Medulla oblongata (tissue), 1 donor: Measurements from ENCODE around the gene CAGE1.
"Not testable (repeated sequence)": the region's sequence is repeated elsewhere in the genome, so short reads cannot be mapped to it uniquely, and the experiment has no call there.

Experiments used
- DNase-seq: peaks from one replicate; pipeline ENCODE4 v3.0.0-alpha.2; 2015; ENCODE audit errors: extremely low spot score

CAGE1 gene

GRCh38 chr6:7339007-7339732 lies 50.4 kb downstream of the CAGE1 start:
- peak; percentile 21 for DNase-seq

DNA sequence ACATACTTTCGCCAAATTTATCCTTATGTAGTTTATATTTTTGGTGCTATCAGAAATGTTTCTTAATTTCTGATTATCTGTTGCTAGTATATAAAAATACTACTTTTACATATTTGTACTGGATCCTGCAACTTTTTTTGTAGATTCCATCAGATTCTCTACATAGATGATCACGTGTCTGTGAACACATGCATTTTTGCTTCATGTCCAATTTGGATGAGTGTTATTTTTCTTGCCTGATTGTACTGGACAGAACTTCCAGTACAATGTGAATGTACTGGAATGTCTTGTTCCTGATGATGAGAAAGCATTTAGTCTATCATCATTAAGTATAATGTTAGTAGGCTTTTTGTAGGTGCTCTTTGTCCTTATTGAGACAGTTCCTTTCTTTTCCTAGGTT lies 51.5 kb downstream of the CAGE1 start:
- DNase-seq, result no peak

GRCh38 chr6:7335519-7335918 lies 54.0 kb downstream of the CAGE1 start:
- DNase-seq, result no peak

DNA sequence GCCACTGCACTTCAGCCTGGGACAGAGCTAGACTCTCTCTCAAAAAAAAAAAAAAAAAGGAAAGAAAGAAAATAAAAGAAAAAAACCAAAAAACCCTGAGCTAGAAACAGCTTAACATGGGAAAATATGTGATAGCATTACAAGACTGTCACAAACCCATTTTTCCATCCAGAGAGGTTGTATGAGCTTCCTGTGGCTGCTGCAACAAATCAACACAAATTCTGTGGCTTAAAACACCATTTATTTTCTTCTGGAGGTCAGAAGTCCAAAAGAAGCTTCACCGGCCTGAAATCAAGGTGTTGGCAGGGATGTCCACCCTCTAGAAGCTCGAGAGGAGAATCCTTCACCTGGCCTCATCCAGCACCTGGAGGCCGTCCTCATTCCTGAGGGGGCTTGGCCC lies 54.9 kb downstream of the CAGE1 start:
- no peak for DNase-seq

DNA sequence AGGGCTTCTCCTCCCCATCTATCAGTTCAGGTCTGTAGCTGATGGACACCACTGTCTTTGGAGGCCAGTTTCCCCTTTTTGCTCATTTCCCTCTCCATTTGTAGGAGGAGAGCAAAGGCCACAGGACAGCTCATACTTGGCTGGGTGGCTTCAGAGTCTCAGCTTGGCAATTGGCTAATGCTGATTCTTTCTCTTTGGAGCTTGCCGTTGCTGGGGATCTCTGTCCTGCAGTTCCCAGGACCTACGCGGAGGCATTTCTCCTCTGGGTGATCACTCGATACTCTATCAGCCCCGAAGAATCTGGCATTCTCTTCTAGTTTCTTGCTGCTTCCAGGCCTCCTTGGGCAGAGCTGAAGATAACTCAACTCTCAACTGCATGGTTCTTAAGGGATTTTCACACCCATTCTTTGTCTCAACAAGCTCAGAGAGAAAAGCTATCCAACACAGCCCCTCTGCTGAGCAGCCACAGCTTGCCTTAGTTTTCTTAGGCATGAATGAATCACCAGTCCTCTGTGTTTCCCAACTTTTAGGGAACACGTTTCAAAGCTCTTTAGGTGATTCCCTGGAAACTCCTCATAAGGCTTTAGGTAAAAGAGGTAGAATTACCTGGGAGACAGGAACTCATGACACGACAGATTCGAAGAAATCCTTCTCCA lies 57.3 kb downstream of the CAGE1 start:
- peak; percentile 31 for DNase-seq

DNA sequence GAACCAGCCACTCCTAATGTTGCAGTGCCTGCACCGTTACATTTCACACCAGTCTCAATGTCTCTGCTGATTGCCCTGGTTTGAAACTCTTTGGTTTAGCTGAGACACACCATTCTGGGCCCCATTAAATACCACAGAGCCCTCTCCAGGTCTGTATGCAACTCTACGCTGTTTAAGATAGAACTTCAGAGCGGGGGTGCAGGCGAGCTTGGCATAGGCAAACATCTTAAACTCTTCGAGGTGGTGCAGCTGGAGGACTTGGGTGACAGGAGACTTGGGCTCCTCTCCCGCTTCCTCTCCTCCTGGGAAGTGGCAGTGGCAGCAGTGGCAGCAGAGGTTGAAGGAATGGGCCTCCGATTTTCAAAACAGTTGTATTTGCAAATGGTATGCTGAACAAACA lies 58.1 kb downstream of the CAGE1 start:
- no peak for DNase-seq

- DNase-seq, result peak; percentile 24
Measured at GRCh38 chr6:7328243-7328642, 61.3 kb downstream of the CAGE1 start.

- DNase-seq, result no peak
Measured at GRCh38 chr6:7325750-7326149, 63.8 kb downstream of the CAGE1 start.

DNA sequence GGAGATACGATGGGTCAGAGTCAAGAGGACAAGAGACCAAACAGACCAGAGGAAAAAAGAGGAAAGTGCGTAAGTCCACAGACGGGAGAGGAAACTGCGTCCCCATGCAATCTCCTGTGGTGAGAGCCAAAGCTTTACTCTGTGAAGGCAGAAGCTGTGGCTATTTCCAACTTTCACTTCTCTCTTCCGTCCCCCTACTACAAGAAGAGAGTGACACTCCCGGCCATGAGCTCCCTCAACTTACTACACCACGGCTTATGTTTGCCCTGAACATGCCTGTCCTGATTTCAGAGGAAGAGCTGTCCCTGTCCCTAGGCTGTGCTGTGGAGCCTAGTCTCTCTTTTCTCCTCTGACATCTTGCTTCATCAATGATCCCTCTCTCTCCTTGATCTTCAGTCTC lies 65.0 kb downstream of the CAGE1 start:
- peak; percentile 86 for DNase-seq

DNA sequence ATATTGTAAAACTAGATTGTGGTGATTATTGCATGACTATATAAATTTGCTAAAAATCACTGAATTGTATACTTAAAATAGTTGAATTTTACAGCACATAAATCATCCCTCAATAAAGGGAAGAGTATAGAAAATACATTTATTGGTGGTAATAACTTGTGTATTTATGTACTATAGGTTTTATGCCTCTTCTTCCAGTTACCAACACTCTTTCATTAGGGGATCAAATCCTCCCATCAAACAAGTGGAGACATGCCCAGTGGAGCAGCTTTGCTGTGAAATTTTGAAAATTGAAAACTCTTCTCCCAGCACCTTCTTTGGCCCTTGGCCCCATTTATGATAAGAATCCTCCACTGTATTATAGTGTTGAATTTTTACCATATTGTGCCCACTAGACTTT lies 66.5 kb downstream of the CAGE1 start:
- no peak for DNase-seq

GRCh38 chr6:7321866-7322265 lies 67.7 kb downstream of the CAGE1 start:
- not testable (repeated sequence) for DNase-seq

GRCh38 chr6:7319406-7319805 lies 70.1 kb downstream of the CAGE1 start:
- not testable (repeated sequence) for DNase-seq

- DNase-seq, result no peak
Measured at GRCh38 chr6:7317538-7317937, 72.0 kb downstream of the CAGE1 start.

DNA sequence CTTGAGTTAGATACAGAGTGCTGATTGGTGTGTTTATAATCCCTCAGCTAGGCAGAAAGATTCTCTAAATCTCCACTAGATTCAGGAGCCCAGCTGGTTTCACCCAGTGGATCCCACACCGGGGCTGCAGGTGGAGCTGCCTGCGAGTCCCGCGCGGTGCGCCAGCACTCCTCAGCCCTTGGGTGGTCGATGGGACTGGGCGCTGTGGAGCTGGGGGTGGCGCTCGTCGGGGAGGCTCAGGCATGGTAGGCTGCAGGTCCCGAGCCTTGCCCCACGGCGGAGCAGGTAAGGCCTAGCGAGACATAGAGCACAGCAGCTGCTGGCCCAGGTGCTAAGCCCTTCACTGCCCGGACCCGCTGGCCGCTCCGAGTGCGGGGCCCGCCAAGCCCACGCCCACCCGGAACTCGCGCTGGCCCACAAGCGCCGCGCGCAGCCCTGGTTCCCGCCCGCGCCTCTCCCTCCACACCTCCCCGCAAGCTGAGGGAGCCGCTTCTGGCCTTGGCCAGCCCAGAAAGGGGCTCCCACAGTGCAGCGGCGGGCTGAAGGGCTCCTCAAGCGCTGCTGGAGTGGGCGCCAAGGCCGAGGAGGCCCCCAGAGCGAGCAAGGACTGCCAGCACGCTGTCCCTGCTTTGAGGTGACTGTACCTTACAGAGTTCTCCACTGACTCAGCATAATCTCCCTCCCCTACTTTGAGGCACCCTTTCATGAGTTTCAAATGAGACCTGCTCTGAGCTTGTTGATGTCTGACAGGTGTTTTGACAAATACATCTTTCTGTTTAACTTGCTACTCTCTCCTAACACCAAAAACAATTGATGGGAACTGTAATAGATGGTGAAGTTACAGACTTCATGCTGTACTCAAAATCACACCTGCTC lies 72.6 kb downstream of the CAGE1 start:
- DNase-seq, result no peak

GRCh38 chr6:7315948-7316365 lies 73.6 kb downstream of the CAGE1 start:
- no peak for DNase-seq

DNA sequence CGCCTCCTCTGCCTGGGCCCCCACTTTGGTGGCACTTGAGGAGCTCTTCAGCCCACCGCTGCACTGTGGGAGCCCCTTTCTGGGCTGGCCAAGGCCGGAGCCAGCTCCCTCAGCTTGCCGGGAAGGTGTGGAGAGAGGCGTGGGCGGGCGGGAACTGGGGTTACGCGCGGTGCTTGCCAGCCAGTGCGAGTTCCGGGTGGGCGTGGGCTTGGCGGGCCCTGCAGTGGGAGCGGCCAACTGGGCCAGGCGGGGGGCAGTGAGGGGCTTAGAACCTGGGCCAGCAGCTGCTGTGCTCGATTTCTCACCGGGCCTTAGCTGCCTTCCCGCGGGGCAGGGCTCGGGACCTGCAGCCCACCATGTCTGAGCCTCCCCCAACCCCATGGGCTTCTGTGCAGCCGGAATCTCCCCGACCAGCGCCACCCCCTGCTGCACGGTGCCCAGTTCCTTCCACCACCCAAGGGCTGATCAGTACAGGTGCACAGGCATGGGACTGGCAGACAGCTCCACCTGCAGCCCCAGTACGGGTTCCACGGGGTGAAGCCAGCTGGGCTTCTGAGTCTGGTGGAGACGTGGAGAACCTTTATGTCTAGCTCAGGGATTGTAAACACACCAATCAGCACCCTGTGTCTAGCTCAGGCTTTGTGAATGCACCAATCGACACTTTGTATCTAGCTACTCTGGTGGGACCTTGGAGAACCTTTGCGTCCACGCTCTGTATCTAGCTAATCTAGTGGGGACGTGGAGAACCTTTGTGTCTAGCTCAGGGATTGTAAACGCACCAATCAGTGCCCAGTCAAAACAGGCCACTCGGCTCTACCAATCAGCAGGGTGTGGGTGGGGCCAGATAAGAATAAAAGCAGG lies 74.2 kb downstream of the CAGE1 start:
- not testable (repeated sequence) for DNase-seq

- no peak for DNase-seq
Measured at GRCh38 chr6:7314414-7314813, 75.1 kb downstream of the CAGE1 start.

DNA sequence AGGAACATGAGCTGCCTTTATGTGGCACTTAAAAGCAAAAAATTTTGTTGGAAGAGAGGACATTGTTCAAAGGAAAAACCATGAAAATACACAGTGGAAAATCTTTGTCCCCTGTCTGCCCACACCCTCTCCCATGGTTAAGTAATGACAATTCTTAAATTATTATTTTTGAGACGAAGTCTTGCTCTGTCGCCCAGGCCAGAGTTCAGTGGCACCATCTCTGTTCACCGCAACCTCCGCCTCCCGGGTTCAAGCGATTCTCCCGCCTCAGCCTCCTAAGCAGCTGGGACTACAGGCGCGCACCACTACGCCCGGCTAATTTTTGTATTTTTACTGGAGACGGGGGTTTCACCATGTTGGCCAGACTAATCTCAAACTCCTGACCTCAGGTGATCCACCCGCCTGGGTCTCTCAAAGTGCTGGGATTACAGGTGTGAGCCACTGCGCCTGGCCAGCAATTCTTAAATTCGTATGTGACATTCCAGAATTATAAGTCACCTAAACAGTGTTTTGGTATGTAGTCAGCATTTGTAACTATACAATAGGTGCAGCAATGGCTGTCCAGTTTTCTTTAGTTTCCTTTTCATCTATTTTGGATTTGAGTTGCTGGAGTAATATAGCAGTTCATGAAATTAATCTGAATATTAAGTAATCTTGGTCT lies 75.9 kb downstream of the CAGE1 start:
- DNase-seq, result no peak

DNA sequence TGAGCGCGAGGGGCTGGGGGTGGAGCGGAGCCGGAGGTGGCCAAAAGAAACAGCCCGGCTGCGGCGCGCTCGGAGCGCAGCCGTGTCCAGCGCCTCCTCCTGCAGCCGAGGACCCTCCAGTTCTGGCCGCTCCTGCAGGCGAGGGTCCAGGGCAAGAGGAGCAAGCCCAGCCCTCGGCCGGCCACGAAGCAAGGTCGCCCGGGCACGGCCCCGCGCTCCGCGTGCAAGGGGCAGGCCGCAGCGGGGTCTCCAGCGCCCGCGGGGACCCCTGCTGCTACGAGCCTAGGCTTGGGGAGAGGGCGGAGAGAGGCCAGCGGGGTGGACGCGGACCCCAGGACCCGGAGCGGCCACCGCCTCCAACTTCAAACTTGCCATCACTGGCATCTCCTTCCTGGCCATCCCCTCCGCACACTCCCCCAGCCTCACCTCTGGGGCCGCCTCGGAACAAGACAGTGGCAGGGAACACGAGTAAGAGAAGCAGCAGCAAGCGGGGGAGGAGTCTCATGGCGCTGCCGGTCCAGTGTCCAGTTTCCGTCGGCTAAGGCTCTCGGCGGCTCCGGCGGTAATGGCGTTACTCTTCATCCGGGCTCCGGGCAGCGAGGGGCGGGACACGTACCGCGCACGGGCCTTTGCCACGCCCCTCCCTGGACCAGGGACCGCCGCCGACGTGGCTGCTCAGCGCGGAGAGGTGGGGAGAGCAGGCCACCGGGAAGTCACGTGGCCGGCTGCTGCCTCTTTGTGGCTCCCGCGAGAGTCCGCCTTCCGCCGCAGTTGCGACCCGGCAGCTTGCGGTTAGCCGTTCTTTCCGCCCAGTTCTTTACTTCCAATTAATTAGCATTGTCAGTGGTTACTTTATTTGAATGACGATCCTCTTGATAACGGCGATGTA lies 76.7 kb downstream of the CAGE1 start, which contains the start of gene SSR1:
SSR1 (minus strand) TSS at position 584 of the 889 bp plus-strand sequence; CDS start at position 505, 79 bp downstream.
- peak; percentile 98 for DNase-seq
